ENCODE measurements around the gene NRK.

DNA sequence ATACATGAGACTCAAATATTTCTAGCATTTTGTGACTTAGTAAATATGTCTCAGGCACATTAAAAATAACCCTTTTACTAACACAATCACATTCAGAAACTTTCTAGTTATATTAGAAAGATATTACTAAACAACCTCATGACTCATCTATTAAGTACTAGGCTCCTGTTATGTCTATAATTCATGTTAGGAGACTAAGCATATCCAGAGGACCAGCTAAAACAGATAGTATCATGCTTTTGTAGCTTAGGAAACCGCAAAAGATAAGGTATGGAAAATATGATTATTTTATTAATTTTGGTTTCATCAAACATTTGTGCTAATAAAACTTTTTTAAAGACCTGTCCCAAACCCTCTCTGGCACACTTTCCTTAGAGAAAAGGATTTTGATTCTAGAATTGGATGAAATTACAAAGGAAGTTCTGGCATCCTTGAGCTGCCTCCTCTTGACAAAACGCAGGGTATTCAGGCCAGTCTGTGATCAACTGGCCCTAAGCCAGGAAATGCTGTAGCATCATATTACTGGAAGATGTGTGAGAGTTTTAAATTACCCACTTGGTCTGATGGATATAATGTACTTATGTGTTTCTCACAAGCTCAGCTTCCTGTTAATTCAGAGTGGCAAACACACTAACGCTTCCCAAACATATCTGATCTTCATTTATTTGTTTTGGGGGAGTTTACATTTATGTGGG, 60.4 kb downstream of the NRK start:
- no peak for TF ChIP-seq POLR2A (IDR thresholded peaks at IDR 0.05)
- TF ChIP-seq, protein P1, sequence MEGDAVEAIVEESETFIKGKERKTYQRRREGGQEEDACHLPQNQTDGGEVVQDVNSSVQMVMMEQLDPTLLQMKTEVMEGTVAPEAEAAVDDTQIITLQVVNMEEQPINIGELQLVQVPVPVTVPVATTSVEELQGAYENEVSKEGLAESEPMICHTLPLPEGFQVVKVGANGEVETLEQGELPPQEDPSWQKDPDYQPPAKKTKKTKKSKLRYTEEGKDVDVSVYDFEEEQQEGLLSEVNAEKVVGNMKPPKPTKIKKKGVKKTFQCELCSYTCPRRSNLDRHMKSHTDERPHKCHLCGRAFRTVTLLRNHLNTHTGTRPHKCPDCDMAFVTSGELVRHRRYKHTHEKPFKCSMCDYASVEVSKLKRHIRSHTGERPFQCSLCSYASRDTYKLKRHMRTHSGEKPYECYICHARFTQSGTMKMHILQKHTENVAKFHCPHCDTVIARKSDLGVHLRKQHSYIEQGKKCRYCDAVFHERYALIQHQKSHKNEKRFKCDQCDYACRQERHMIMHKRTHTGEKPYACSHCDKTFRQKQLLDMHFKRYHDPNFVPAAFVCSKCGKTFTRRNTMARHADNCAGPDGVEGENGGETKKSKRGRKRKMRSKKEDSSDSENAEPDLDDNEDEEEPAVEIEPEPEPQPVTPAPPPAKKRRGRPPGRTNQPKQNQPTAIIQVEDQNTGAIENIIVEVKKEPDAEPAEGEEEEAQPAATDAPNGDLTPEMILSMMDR (IDR thresholded peaks at IDR 0.05) = no peak

Measured in testis (tissue), 2 donors.